CD14-positive monocyte (primary cell): ENCODE measurements around the gene CBLB. TPM values are rescaled to one million over a fixed set of nuclear protein-coding genes. Genes with fewer than 3 reads are reported as not detected.

Experiments
- DNase-seq, 3 donors: peaks; one replicate each; pipeline ENCODE4 v3.0.0-alpha.2; 2011 to 2022
- H2AFZ ChIP-seq: 2 replicates; pipeline ENCODE4 v1.6.0; 2012; ENCODE audit warnings: mild to moderate bottlenecking, low read depth, low read length, inconsistent platforms; ENCODE audit not compliant: insufficient read depth, poor library complexity, severe bottlenecking
- H3K27ac ChIP-seq, 2 donors: 1 replicate in 1 of 2; 2 replicates in 1 of 2; pipeline ENCODE4 v1.5.1; 2012 to 2013; ENCODE audit warnings: low read length in 2 of 2, control low read depth in 1 of 2, inconsistent platforms in 1 of 2, low read depth in 1 of 2, mild to moderate bottlenecking in 1 of 2
- H3K27me3 ChIP-seq, 2 donors: one replicate each; pipeline versions ENCODE4 v1.6.0 to v1.6.1; 2011 to 2013; ENCODE audit warnings: low read length in 2 of 2; ENCODE audit not compliant: control insufficient read depth in 2 of 2, insufficient read depth in 2 of 2
- H3K36me3 ChIP-seq, 2 donors: replicated peaks in 1 of 2; 1 replicate in 1 of 2; 2 replicates in 1 of 2; pipeline versions ENCODE4 v1.5.1 to v1.6.1; 2012 to 2013; ENCODE audit warnings: low read length in 2 of 2, control low read depth in 1 of 2, inconsistent platforms in 1 of 2, mild to moderate bottlenecking in 1 of 2; ENCODE audit not compliant: insufficient read depth in 2 of 2, control insufficient read depth in 1 of 2
- H3K4me1 ChIP-seq, 2 donors: 1 replicate in 1 of 2; 2 replicates in 1 of 2; pipeline versions ENCODE4 v1.5.1 to v1.6.1; 2012 to 2013; ENCODE audit warnings: low read length in 2 of 2, control low read depth in 1 of 2, inconsistent platforms in 1 of 2, mild to moderate bottlenecking in 1 of 2, moderate library complexity in 1 of 2; ENCODE audit not compliant: insufficient read depth in 2 of 2, control insufficient read depth in 1 of 2
- H3K4me2 ChIP-seq: replicated peaks from 2 replicates; pipeline ENCODE3; 2012; ENCODE audit warnings: low read length, moderate library complexity, mild to moderate bottlenecking; ENCODE audit not compliant: poor library complexity, severe bottlenecking; ENCODE audit errors: extremely low read depth
- H3K4me3 ChIP-seq, 3 experiments: fragments of 200-600 bp in 1 of 3; sonication (generic) in 1 of 3; replicated peaks in 1 of 3; 1 replicate in 2 of 3; 2 replicates in 1 of 3; pipeline ENCODE4 v1.5.1; 2011 to 2013; ENCODE audit warnings: low read length in 3 of 3, mild to moderate bottlenecking in 3 of 3, control low read depth in 2 of 3, low read depth in 2 of 3, inconsistent platforms in 1 of 3, moderate library complexity in 1 of 3
- H3K79me2 ChIP-seq: 2 replicates; pipeline ENCODE4 v1.6.0; 2012; ENCODE audit warnings: mild to moderate bottlenecking, control low read depth, inconsistent platforms, low read length, moderate library complexity; ENCODE audit not compliant: insufficient read depth
- H3K9ac ChIP-seq: 2 replicates; pipeline ENCODE4 v1.6.0; 2017; ENCODE audit warnings: low read length, mild to moderate bottlenecking; ENCODE audit not compliant: insufficient read depth, poor library complexity, severe bottlenecking
- H3K9me3 ChIP-seq, 2 donors: replicated peaks in 1 of 2; 1 replicate in 1 of 2; 2 replicates in 1 of 2; pipeline versions ENCODE4 v1.5.1 to v1.6.1; 2012 to 2013; ENCODE audit warnings: low read length in 2 of 2, control low read depth in 1 of 2; ENCODE audit not compliant: control insufficient read depth in 1 of 2, insufficient read depth in 1 of 2
- H4K20me1 ChIP-seq: 2 replicates; pipeline ENCODE4 v1.6.0; 2012; ENCODE audit warnings: mild to moderate bottlenecking, low read length, control low read depth, moderate library complexity; ENCODE audit not compliant: insufficient read depth
- H3K27ac Mint-ChIP-seq, 7 donors: one replicate each; pipeline ENCODE4 v1.8.0; 2020; ENCODE audit warnings: mild to moderate bottlenecking in 7 of 7, mixed read lengths in 7 of 7, moderate library complexity in 6 of 7, inconsistent platforms in 2 of 7
- H3K27me3 Mint-ChIP-seq, 3 donors: one replicate each; pipeline ENCODE4 v1.8.0; 2021 to 2022; ENCODE audit warnings: low read depth in 3 of 3, mild to moderate bottlenecking in 3 of 3, mixed read lengths in 3 of 3, moderate library complexity in 3 of 3, inconsistent platforms in 1 of 3
- H3K36me3 Mint-ChIP-seq, 2 donors: one replicate each; pipeline ENCODE4 v1.8.0; 2020; ENCODE audit warnings: mixed read lengths in 2 of 2, inconsistent platforms in 1 of 2, mild to moderate bottlenecking in 1 of 2
- H3K4me1 Mint-ChIP-seq: one replicate; pipeline ENCODE4 v1.8.0; 2020; ENCODE audit warnings: mild to moderate bottlenecking, mixed read lengths
- H3K4me3 Mint-ChIP-seq, 2 donors: one replicate each; pipeline ENCODE4 v1.8.0; 2020; ENCODE audit warnings: mild to moderate bottlenecking in 2 of 2, mixed read lengths in 2 of 2, moderate library complexity in 1 of 2
- H3K9me3 Mint-ChIP-seq, 7 donors: one replicate each; pipeline ENCODE4 v1.8.0; 2020 to 2022; ENCODE audit warnings: mixed read lengths in 7 of 7, mild to moderate bottlenecking in 6 of 7, moderate library complexity in 6 of 7, inconsistent platforms in 2 of 7
- WGBS: methylation state at CpG from one replicate; pipeline ENCODE4 v1.1.5; 2013; ENCODE audit warnings: missing lambda C conversion rate; ENCODE audit not compliant: insufficient coverage; 5-methylcytosine and 5-hydroxymethylcytosine counted together
- intact Hi-C, 2 donors: fragments of 100-400 bp; cut with micrococcal nuclease; formaldehyde crosslinking; loops; one replicate each; pipeline versions ENCODE4 v1.15.0 to v1.15.1; 2023
- polyA plus RNA-seq, 3 donors: library from polyadenylated mRNA; depleted of rRNA in 1 of 3; unstranded in 2 of 3; stranded (reverse) in 1 of 3; fragments of 300-500 nt in 2 of 3; fragments of >200 nt in 1 of 3; fragmentation: Illumina TruSeq in 2 of 3; gene quantifications; 1 replicate in 2 of 3; 2 replicates in 1 of 3; pipeline ENCODE4 v1.2.3, GENCODE V29; 2012 to 2021
- TF ChIP-seq, protein P1 (sequence below): fragments of 200-600 bp; IDR thresholded peaks from one replicate; pipeline ENCODE4 v1.8.0; 2022; ENCODE audit warnings: antibody characterized with exemption, mild to moderate bottlenecking

CBLB gene
- polyA plus RNA-seq, 3 donors, result 1.6 to 8.1 (median 3.6) TPM

DNA sequence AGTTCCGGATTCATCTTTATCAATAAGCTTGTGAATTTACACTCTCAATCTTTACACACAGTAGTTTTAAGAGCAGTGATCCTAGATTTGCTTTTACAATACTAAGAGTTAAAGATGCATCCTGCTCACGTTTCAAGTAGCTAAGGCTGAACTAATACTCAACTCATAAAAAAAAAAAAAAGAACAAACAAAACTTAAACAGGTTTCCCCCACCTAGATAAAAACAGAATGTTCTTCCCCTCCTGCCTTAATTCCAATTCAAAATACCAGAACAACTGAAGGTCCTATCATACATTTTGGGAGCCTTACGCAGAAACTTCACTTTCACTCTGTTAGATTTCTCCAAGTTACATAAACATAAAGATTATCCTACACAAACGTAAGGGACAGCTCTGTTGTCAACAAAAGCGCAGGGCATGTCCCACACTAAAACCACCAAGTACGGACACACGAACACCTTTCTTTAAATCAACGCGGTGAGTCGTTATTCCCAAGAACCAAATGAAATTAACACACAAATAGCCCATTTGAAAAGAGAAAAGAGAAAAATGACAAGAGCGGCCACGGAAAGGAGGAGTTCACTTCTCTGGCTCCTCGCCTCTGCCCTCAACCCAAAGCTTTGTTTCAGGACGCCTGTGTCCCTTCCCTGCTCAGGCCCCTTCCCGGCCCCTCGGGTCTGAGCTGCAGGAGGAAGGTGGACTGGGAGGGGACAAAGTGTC lies 941 bp downstream of the CBLB start:
- Histone ChIP-seq H3K36me3 (peaks cover 2 to 18% of the 10 kb centered on the region in 2 donors), H3K27me3 (no peaks in the 10 kb centered on the region), H3K4me2 (peak overlapping the region; percentile 91), H4K20me1 (no peaks in the 10 kb centered on the region), H3K27ac (peak overlapping the region; percentile 75 to 85), H2AFZ (peak overlapping the region; percentile 95), H3K4me1 (peaks cover 16 to 39% of the 10 kb centered on the region in 2 donors), H3K9me3 (no peaks in the 10 kb centered on the region), H3K4me3 (peak overlapping the region; percentile 79 to 99 (median 90)), H3K9ac (peak overlapping the region; percentile 80), H3K79me2 (no peaks in the 10 kb centered on the region)
- no peak for DNase-seq
- peak overlapping the region; percentile 100 for H3K4me3 Mint-ChIP-seq
- 0% methylated on average over 3 of the region's 16 CpGs for WGBS
- intact Hi-C loops, result no loop called here
- H3K27me3 Mint-ChIP-seq, result no peaks in the 10 kb centered on the region
- peak overlapping the region; percentile 80 to 99 (median 94) for H3K27ac Mint-ChIP-seq
- no peaks in the 10 kb centered on the region for H3K9me3 Mint-ChIP-seq
- peaks cover 33% of the 10 kb centered on the region for H3K4me1 Mint-ChIP-seq
- TF ChIP-seq, protein P1, sequence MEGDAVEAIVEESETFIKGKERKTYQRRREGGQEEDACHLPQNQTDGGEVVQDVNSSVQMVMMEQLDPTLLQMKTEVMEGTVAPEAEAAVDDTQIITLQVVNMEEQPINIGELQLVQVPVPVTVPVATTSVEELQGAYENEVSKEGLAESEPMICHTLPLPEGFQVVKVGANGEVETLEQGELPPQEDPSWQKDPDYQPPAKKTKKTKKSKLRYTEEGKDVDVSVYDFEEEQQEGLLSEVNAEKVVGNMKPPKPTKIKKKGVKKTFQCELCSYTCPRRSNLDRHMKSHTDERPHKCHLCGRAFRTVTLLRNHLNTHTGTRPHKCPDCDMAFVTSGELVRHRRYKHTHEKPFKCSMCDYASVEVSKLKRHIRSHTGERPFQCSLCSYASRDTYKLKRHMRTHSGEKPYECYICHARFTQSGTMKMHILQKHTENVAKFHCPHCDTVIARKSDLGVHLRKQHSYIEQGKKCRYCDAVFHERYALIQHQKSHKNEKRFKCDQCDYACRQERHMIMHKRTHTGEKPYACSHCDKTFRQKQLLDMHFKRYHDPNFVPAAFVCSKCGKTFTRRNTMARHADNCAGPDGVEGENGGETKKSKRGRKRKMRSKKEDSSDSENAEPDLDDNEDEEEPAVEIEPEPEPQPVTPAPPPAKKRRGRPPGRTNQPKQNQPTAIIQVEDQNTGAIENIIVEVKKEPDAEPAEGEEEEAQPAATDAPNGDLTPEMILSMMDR, result no peak
- H3K36me3 Mint-ChIP-seq, result peaks cover 11 to 17% of the 10 kb centered on the region in 2 donors

DNA sequence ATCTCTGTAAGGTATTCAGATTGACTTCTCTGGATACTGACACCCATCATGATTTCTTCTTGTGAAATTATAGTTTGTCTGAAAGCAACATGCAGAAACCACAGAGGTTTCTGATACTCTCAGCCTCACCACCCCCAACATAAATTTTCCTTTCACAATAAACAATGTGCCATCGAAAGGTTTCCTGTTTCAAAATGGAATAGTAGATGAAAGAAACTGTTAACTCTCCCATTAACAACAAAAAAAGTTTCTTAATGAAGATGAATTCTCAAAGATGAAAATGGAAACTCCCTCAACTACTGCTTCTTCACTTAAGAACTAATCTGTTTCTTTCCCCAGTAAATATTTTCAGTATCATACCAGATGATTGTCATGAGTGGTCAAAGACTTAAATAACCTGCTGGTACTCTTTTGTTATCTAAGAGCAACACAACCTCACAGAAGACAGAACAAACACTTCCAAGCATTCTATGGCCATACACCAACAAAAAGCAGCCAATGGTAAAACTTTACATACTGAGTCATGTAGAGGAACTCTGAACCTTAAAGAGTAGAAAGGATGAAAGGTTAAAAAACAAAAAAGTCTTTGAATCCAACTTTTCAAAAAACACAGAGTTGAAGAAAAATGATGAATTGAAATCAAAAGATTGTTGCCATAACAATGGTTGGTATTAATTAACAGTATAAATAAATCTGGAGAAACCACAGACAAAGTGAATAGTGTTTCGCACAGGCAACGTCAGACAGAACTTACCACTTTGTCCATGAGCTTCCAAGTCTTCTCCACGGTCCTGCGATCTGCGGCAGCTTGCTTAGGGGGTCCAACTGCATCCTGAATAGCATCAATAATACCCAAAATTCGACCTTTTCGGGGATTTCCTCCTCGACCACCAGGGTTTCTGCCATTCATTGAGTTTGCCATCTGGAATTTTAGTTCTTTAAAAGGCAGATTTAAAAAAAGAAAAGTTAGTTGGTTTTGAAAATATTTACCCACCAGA lies 1.9 kb downstream of the CBLB start:
- Histone ChIP-seq H2AFZ (peak overlapping the region; percentile 95), H3K9me3 (no peaks in the 10 kb centered on the region), H3K79me2 (no peaks in the 10 kb centered on the region), H3K36me3 (peaks cover 2 to 18% of the 10 kb centered on the region in 2 donors), H3K4me2 (peak overlapping the region; percentile 91), H4K20me1 (no peaks in the 10 kb centered on the region), H3K9ac (no peak overlapping the region), H3K4me3 (peak overlapping the region in 2 of 3 experiments; percentile 79 to 90), H3K27me3 (no peaks in the 10 kb centered on the region), H3K27ac (no peak overlapping the region), H3K4me1 (peaks cover 21 to 45% of the 10 kb centered on the region in 2 donors)
- Mint-ChIP-seq H3K4me3 (peak overlapping the region; percentile 100), H3K27me3 (no peaks in the 10 kb centered on the region), H3K27ac (peak overlapping the region in 2 of 7 donors; percentile 93 to 98), H3K9me3 (no peaks in the 10 kb centered on the region), H3K36me3 (peaks cover 11 to 17% of the 10 kb centered on the region in 2 donors), H3K4me1 (peaks cover 33% of the 10 kb centered on the region)
- intact Hi-C loops, result no loop called here
- DNase-seq, result no peak
- TF ChIP-seq, protein P1, result no peak
- 90% methylated on average over 5 of the region's 9 CpGs for WGBS
